GM21390 (cell line): ENCODE measurements around the gene C1orf21.

Experiments
- ATAC-seq: cut with Tn5 transposase; IDR thresholded peaks from one replicate; pipeline ENCODE4 v1.9.1; 2021; ENCODE audit not compliant: unreplicated experiment

The C1orf21 gene

DNA sequence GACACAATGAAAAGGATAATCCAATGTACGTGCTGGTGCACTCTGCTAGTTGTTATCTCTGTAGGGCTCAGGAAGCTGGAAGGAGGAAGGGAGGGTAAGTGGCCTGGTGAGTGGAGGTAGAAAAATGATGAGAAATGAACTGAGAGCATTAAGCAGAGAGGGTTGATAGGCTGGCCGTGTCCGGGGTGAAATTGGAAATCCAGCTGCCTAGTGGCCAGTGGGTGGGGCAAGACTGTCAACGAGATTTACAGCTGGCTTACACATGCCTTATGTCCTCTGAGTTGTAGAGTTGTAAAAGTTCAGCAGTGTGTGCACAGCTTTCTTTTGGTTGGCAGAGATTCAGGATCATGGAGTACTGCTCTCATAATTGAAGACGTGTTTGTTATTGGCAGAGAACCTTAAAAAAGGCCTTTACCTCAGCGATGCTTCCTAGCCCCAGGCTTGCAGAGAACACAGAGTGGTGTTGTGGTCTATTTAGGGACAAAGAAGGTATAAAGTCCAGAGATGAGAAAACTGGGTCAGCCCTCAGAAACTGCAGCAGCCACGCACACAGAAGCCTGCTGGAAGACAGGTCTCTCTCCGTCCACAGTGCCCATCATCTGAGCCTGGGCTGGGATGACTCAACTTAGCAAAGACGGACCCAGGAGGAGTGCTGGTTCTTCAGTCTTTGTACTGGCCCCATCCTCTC lies 235.5 kb downstream of the C1orf21 start:
- no peak for ATAC-seq

DNA sequence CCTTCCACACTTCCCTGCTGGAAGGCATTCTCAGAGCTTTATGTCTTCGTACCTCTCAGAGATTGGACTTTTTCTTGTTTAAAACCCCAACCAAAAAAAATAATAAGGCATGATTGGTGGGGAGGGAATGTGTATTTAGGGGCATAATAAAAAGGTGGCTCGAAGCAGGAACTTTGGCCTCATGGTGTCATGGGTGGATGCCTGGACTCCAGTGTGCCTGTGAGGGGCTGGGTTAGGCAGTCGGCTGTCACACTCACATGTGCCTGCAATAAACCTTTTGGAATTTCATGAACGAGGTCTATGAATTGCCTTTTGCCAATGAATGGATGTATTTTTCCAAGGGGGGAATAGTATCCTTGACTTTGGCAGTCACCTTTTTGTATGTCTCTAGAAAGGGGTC lies 236.6 kb downstream of the C1orf21 start:
- ATAC-seq = no peak

DNA sequence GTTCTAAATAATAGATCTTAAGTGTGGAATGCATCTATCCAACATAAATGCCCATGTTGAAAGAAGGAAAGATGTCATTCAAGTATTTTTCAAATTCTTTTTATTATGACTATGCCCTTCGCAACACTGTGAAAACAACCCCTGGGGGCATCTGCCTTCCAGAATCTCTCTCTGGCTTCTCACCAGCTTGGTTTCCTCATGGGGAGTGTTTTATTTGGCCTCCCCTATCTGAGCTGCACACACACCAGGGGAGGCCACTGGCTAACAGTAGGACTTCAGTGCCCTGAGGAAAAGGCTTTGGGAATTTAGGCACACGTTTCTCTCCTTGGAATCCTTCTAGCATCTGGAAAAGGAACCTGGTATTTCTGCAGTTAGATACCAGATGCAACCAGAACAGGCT lies 237.2 kb downstream of the C1orf21 start:
- ATAC-seq = no peak

DNA sequence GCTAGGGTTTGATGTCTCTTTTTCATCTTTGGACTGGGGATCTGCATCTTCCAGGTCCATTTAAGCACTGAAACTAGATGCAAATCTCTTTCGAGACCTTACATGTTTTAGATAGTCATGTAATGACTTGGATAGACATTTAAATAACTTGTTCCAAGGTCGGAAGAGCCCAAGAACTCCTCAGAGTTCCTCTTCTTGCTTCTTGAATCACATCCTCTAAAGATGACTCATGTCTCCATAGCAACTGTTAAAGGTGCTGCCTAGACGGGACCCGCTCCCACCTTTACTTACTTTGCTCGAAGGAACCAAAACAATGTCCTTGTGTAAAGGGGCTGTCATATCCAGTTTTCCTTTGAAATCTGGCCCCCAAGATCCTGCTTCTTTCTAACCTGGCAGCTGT lies 237.8 kb downstream of the C1orf21 start:
- no peak for ATAC-seq

DNA sequence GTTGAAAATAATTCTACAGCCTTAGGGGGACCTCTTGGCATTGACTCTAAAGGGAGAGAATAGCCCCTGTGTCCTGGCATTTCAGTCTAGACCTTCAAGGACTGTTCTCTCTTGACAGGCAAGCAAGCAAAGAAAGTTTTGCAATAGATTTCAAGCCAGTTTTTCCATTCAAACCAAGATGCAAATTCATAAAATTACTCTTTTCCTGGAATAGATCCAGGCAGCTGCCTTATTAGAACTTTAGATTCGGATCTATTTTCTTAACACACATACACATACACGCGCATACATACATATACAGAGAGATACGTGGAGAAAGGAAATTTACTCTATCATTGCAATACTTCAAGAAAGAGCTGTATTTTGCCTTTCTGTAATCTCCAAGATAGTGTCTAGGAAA lies 238.4 kb downstream of the C1orf21 start:
- ATAC-seq = no peak

DNA sequence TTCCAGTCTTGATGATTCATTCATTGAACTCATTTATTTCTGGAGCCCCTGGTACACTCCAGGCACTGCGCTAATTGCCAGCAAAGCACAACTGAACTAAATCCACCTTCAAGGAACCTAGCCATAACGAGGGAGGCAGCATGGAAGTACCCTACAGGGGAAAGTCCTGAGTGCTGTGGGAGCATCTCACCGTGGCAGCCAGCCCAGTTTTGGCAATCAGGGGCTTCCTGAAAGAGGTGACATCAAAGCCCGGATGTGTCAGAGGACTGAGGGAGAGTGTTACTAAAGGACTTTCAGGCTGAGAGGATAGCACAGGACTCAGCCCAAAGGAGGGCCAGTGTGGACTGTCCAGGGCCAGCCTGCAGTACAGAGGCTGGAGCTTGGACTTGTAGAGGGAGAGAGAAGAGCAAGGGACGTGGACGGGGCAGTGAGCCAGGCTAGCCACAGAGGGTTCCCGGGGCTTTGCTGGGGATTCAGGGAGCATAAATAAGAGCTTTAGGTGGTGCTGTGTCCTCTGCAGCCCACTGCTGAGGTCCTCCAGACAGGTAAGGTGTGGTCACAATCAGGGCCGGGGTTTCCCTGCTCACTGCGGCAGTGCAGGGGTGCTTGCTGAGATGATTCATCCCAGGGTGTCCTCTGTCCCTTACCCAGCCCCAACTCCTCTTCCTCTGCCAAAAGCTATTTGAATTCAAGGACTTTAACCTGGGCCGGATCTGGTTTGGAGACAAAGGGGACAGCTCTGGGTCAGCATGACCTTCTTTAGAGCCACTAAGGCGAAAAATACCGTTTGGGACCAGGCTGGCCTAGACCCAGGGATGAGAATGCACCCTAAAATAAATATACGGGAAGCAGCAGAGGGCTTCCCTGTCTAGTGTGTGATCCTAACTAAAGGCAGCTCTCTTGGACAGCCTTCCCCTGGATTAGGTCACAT lies 239.5 kb downstream of the C1orf21 start:
- no peak for ATAC-seq

DNA sequence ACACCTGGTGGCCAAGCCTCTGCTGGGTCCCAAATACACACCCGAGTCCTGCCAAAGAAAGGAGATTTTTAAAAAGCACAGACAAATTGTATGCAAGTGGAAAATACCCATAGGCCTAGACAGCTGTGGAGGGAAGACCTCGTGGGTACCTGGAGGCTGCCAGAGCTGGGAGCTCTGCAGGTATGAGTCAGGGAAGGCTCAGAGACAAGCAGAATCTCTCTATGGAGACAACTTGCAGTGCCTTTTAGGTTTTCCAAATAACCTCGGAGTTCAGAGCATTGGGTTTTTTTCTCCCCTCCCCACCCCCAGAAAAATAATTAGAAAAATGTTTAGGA lies 240.1 kb downstream of the C1orf21 start:
- no peak for ATAC-seq

DNA sequence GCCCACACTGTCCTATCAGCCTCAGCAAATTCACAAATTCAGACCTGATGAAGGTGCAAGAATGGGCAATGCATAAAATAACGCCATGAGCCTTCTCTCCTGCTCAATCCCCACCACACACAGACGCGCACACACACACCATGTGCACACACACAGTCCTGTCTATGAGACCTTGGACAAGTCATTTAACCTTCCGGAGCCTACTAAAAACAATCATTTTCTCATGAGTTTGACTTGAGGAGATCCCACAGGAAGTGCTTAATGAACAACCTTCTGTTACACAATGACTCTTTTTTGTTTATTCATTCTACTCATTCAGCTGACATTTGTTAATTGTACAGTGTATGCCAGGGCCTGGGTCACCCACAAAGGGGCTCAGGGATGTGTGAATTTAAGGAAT lies 242.4 kb downstream of the C1orf21 start:
- ATAC-seq = no peak

DNA sequence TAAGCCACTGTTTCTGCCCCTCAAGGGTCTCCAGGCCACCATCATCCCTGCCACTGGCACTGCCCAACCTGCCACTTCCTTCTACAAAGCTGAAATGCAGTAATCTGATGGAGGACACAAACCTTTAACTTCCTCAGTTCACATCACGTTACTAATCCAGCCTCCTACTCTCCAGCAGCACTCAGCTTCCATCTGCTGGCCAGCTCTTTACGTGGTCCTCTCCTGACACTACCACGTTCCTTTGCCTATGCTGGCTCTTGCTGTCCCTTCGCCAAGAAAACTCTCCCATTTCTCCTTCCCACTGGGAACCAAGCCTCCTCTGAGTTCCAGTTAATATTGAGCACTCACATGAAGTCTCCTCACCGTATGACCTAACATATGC lies 243.8 kb downstream of the C1orf21 start:
- ATAC-seq = no peak

DNA sequence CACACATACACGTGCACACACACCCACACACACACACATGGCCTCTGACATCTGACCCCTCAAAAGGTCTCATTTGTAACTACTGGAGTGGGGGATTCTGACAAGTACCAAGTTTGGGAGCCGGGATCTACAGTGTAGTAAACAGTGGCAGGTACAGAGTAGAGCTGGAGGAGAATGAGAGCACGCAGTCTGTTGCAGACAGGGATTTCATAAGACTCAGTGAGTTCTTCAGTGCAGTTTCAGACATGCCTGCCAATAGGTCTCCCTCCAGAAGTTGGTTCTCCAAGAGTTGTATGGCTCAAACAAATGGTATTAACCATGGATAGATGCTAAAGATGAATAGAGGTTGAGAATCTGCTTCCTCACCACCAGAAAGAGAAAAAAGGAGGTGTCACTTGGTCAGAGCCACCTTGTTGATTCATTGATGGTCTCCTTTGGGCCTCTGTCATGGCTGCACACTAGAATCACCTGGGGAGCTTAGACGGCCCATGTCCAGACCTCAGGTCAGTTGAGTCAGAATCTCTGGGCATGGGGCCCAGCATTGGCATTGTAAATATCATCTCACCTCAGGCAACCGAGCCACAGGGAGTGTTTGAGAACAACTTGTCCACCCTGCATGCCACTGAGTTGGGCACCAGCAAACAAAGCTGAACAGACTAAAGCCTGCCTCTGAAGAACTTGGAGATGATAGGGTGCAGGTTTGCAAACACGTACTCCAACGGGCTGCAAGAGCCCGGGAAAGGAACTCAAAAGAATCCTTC lies 245.8 kb downstream of the C1orf21 start:
- no peak for ATAC-seq

DNA sequence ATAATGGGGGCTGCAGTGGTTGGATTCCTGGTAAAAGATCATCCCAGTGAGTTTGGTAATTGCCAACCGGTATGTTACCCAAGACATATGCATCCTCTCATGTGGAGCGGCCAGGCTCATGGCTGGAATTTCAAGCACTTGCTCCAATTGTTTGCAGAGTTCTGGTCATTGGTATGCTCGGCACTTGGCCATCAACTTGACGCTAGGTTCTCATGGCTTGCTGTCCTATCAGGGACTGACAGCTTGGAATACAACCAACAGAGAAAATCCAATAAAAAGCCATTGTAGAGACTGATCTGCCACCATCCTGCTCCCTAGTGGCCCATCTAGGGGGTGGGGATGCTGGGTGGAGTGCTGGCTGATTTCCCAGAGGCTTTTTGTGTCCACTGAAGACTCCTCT lies 247.0 kb downstream of the C1orf21 start:
- ATAC-seq = no peak

DNA sequence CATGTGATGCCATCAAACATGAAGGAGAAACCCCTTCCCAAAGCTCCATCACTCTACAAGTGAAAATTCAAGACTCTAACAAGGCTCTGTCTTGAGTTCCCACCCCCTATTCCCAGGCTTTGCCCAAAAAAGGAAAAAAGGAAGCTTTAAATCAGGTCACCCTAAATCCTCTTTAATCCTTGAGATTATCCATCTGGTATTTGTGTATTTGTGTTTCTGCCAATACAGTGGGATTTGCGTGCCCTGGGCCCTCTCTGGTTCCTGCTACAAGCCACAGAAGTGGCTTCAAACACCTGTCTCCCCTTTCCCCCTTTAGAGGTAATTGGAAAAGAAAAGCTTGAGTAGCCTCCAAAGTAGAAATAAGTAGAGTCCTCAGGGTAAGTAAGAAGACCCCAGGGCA lies 247.5 kb downstream of the C1orf21 start:
- no peak for ATAC-seq

DNA sequence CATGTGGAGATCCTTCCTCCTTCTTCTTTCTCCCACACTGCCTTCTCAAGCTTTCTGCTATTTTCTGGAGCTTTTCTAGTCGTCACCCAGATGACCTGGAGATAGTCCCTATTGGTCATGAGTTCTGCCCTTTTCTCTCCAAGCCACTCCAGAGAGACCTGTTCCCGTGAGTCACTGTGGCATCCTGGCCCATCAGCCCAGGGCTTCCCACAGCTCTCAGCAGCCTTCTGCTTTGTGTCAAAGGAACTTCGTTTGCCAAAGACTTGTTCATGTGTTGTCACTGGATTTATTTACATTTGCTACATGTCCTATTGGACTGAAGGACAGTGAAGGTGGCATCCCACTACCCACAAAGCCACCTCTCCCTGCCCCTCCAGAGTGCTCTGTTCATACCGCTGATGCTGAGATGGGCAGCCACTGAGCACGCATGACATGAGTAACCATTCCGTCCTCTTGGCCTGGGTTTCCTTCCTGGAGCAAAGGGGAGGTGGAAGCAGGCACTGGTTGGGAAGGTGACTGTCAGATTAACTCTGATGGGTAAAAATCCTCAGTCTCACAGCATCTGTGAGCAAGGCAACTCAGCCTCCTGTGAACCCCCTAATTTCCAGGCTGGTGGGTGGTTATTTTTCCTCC lies 248.6 kb downstream of the C1orf21 start:
- no peak for ATAC-seq

DNA sequence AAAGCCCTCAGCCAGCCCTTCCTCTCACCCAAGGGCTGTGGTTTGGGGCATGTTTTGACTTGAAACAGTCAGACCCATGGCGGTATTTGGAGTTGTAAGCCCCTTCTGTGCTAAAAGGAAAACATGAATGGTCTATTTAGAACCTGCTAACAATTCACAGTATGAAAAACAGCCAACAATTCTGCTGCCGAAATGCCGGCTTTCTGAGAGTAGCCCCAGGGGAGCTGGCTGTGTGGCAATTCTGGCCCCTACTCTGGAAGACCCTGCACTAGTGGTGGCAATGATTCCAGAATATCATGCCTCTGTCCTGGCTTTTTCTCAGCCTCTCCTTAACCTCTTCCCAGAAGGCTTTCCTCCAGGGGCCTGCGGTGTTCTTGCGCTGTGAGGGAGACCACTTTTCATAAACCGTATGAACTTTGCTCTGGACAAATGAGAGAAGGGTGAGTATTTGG lies 249.2 kb downstream of the C1orf21 start:
- ATAC-seq = no peak

DNA sequence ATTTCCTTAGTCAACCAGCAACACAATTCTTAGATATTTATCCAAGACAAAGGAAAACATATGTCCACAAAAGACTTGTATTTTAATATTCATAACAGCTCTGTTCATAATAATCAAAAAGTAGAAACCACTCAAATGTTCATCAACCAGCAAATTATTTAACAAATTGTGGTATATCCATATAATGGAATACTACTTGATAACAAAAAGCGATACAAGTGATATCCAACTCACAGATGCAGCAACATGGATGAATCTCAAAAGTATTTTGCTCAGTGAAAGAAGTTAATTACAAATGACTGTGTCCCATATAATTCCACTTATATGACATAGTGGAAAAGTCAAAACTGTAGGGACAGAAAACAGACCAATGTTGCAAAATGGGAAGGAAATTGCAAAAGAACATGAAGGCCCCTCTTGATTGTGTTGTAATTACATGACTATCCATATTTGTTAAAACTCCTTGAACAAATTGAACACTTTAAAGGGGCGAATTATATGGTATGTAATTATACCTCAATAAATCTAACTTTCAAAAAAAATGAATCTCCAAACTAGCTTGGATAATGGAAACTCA lies 250.9 kb downstream of the C1orf21 start:
- no peak for ATAC-seq

DNA sequence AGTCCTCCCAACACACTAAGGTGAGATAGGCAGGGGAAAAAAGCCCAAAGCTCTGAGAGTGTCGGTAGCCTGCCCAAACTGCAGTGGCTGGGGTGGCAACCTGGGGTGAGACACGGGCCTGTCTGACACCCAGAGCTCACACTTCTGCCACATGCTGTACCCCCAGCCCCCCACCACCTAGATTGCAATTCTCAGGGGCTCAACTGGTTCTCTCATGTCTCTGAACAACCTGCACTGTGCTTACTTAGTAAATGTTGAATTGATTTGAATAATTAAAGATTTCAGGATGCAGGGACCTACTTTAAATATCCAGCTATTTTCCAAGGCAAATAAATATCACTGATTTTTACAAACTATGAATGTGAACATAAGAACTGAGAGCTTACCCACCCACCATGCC lies 252.4 kb downstream of the C1orf21 start:
- no peak for ATAC-seq

DNA sequence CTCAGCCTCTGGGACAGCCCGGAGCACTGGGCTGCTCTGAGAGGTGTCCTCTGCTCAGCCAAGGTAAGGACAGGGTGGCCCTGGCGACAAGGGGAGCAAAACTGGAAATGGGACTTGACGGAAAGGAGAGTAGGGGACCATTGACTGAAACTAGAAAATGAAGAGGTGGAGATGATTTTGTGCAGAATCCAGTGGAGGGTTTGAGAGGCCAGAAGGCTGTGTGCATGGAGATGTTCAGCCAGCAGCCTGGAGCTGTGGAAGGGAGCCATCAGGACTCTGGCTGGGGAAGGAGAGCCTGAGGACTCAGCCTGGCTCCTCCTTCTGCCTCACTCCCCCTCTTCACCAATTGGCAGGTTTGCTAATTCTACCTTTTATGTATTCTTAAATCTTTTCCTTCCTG lies 253.7 kb downstream of the C1orf21 start:
- ATAC-seq = no peak

DNA sequence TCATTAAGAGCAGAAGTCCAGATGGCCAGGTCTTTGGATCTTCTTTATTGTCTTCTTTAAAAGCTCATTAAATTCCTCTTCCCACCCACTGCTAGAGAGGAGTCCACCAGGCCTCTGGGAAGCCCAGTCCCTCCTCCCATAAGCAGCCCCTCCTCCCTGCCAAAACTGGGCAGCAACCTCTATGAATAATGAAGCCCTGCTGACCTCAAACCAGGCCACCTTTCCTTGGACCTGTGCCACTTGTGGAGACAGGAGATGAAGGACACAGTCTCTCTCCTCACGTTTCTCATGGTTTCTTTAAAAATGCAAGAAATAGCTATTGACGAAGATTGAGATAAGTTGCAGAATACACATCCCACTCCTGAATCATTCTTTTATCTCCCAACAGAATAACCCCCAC lies 255.1 kb downstream of the C1orf21 start:
- ATAC-seq = no peak

DNA sequence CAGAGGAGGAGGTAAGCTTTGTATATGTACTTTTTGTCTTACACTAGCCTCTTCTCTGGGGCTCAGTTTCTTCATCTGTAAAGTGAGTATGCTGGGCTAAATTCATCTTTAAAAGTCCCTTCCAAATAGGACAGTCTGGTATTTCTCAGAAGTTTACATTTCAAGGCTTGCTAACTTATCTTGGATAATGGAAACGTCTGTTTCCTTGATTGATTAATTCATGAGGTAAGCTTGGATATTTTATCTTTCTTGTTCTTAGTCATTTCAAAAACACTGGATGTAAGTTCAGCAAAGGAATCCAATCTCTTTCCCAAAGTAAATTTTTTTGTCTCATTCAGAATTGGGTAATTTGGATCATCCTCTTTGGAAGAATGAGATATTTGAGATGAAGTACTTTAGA lies 256.8 kb downstream of the C1orf21 start:
- ATAC-seq = no peak

DNA sequence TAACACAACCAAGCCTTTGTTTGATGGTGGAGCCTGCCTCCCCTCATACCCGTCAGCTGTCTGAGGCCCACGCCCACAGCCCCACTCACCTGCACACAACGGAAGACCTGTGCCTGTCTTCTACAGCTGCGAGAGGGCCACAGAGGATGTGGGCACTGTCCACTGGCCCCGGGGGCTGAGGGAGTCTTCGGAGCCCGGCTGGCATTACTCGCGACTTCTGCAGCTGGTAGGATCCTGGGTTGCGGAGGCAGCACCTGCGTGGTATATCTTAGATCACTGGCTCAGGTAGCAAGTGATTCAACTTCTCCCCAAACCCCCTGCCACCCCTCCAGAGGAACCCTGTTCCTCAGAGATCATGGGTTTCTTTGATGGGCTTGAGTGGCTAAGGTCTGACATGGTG lies 257.9 kb downstream of the C1orf21 start:
- no peak for ATAC-seq

DNA sequence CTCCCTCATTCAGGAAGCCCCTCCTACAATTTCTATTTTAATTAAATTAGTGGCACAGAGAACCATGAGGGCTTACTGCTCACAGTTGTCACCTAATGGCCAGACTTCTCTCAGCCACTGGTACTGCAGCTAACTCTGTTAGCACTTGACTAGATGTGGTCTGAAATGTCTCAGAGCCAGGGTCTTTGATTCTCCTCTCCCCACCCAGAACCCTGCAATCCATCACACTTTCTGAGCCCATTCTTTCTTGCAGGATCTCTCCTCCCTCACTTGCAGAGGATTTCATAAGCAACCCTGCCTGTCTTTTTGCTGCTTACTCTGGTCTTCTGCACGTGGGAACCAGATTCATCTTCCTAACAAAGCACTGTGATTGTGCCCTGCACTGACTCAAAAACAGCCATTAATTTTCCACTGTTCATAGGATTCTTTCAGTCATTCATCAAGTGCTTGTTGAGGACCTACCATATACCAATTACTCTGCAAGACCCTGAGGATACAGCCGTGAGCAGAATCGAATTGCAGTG lies 259.4 kb downstream of the C1orf21 start:
- no peak for ATAC-seq
